Common myeloid progenitor, CD34-positive (primary cell): Measurements from ENCODE around the gene SUGT1.
A peak's percentile ranks its signal among the peaks of the same experiment; 100 is the strongest.

Experiments used
- CTCF ChIA-PET: fragments of 350-600 bp; sonication (Branson Sonifier 250); formaldehyde crosslinking; loops from one replicate; lab custom pipeline; 2021; ENCODE audit warnings: antibody characterized with exemption; lab: Charles Lee
- POLR2A ChIA-PET: fragments of 350-600 bp; sonication (Branson Sonifier 250); formaldehyde crosslinking; loops from one replicate; lab custom pipeline; 2021; ENCODE audit warnings: antibody characterized with exemption; lab: Charles Lee
- DNase-seq, 3 donors: peaks; one replicate each; pipeline versions ENCODE4 v3.0.0 to v3.0.0-alpha.2; 2013
- H3K27ac ChIP-seq, 2 experiments: 1 replicate in 1 of 2; 2 replicates in 1 of 2; pipeline ENCODE4 v1.7.0; 2013; ENCODE audit warnings: inconsistent platforms in 2 of 2, low read length in 2 of 2, mild to moderate bottlenecking in 2 of 2, low read depth in 1 of 2, moderate library complexity in 1 of 2; ENCODE audit not compliant: severe bottlenecking in 2 of 2, insufficient read depth in 1 of 2, poor library complexity in 1 of 2
- H3K27me3 ChIP-seq, 5 experiments: replicated peaks in 2 of 5; 1 replicate in 3 of 5; 2 replicates in 2 of 5; pipeline versions ENCODE4 v1.6.1 to v1.7.0; 2013; ENCODE audit warnings: low read length in 4 of 5, mild to moderate bottlenecking in 2 of 5, moderate library complexity in 2 of 5, inconsistent platforms in 1 of 5; ENCODE audit not compliant: insufficient read depth in 5 of 5, control insufficient read depth in 4 of 5
- H3K36me3 ChIP-seq, 4 experiments: 1 replicate in 2 of 4; 2 replicates in 2 of 4; pipeline versions ENCODE4 v1.6.1 to v1.7.0; 2013; ENCODE audit warnings: low read length in 3 of 4, control low read depth in 1 of 4, mild to moderate bottlenecking in 1 of 4; ENCODE audit not compliant: control insufficient read depth in 4 of 4, insufficient read depth in 4 of 4
- H3K4me1 ChIP-seq, 4 experiments: 1 replicate in 3 of 4; 2 replicates in 1 of 4; pipeline versions ENCODE4 v1.6.1 to v1.7.1; 2013; ENCODE audit warnings: low read length in 3 of 4, mild to moderate bottlenecking in 3 of 4, control low read depth in 1 of 4, inconsistent platforms in 1 of 4, moderate library complexity in 1 of 4; ENCODE audit not compliant: control insufficient read depth in 4 of 4, insufficient read depth in 4 of 4; ENCODE audit errors: control extremely low read depth in 1 of 4
- H3K4me3 ChIP-seq, 7 experiments: 1 replicate in 4 of 7; 2 replicates in 3 of 7; pipeline versions ENCODE4 v1.5.1 to v1.7.0; 2013; ENCODE audit warnings: mild to moderate bottlenecking in 7 of 7, low read length in 6 of 7, moderate library complexity in 6 of 7, inconsistent platforms in 2 of 7, low read depth in 2 of 7, control low read depth in 1 of 7; ENCODE audit not compliant: insufficient read depth in 4 of 7, control insufficient read depth in 1 of 7; ENCODE audit errors: extremely low read depth in 1 of 7
- H3K9me3 ChIP-seq, 5 experiments: 1 replicate in 4 of 5; 2 replicates in 1 of 5; pipeline versions ENCODE4 v1.6.1 to v1.7.1; 2013; ENCODE audit warnings: low read length in 4 of 5, mild to moderate bottlenecking in 2 of 5, inconsistent platforms in 1 of 5, low read depth in 1 of 5, moderate library complexity in 1 of 5; ENCODE audit not compliant: control insufficient read depth in 4 of 5, insufficient read depth in 2 of 5; ENCODE audit errors: control extremely low read depth in 1 of 5
- WGBS: methylation state at CpG from one replicate; pipeline ENCODE4 v1.1.5; 2013; ENCODE audit not compliant: insufficient coverage; 5-methylcytosine and 5-hydroxymethylcytosine counted together

Gene SUGT1

DNA sequence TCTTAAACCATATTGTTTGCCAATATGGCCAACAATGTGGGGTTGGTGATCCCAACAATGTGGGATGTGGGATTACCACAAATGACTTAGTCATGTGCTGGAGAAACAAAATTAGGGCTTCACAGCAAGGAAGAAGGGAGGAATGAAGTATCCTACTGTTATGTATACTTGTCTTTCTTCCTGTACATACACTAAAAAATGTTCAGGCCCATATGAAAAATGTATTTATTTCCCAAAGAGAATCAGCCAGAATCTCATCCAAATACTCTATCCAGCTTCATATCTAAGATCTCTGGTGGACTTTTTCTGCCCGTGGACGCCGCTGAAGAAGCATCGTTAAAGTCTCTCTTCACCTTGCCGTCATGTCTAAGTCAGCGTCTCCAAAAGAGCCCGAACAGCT is 10.5 kb upstream of the SUGT1 start, which contains the start of gene HNRNPA1L2:
Gene HNRNPA1L2 (plus strand): TSS at position 301 of the 400 bp plus-strand sequence. CDS start 62 bp downstream, at position 363.
- Histone ChIP-seq H3K36me3 (peaks cover 4 to 29% (median 10%) of the 10 kb centered on the region in 4 experiments), H3K4me1 (peaks cover 0 to 5% (median 3%) of the 10 kb centered on the region in 4 experiments), H3K27ac (no peak within 1 kb of the TSS), H3K9me3 (no peaks in the 10 kb centered on the region), H3K4me3 (no peak within 1 kb of the TSS), H3K27me3 (no peaks in the 10 kb centered on the region)
- CTCF ChIA-PET, result no interaction called here
- POLR2A ChIA-PET, result no interaction called here
- DNase-seq, result no peak
- WGBS, result no CpG with 5 or more reads among the region's 7 CpGs

DNA sequence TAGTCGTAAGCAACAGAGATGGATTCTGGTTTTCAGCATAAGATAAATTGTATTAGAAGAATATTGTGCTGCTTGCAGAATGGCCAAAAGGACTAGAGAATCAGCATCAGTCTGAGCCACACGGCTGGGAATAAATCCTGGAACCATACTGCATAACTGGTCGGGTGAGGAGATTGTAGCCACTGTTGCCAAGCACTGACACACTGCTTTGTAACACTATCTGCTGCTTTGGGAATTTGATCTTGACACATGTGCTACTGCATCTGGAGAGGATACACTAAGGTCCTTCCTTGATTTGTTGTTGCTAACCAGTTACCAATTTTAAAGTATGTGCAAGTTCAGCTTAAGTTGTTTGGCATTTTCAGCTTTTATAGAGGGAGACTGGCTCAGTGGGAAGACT is 8.5 kb upstream of the SUGT1 start:
- CTCF ChIA-PET, result interaction anchor here (1.0 kb wide), 1 partner anchor 9 kb away, joined by 5 read pairs; no protein-coding TSS in a partner anchor
- no peak overlapping the region for H3K27ac ChIP-seq
- no peaks in the 10 kb centered on the region for H3K9me3 ChIP-seq
- POLR2A ChIA-PET, result no interaction called here
- whole genome bisulfite sequencing, result 93% methylated on average over 3 of the region's 3 CpGs
- no peaks in the 10 kb centered on the region for H3K4me1 ChIP-seq
- DNase-seq, result no peak
- no peaks in the 10 kb centered on the region for H3K27me3 ChIP-seq
- H3K4me3 ChIP-seq, result no peak overlapping the region
- H3K36me3 ChIP-seq, result peaks cover 4 to 25% (median 10%) of the 10 kb centered on the region in 4 experiments

DNA sequence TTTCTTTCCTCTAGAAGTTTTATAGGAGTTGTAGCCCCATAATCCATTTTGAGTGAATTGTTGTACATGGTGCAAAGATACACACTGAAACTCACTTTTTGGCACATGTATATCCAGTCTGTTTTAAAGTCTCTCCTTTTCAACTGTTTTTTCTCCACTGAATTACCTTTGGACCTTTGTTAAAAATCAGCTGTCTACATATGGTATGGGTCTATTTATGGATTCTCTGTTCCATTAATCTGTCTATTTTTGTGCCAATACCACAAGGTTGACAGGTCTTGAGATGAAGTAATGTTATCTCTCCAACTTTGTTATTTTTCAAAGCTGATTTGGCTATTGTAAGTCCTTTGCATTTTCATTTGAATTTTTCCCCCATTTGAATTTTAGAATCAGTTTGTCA is 5.7 kb upstream of the SUGT1 start:
- Histone ChIP-seq H3K27me3 (no peaks in the 10 kb centered on the region), H3K36me3 (peaks cover 3 to 13% (median 6%) of the 10 kb centered on the region in 4 experiments), H3K4me3 (no peak overlapping the region), H3K4me1 (peaks cover 6 to 12% (median 8%) of the 10 kb centered on the region in 4 experiments), H3K27ac (no peak overlapping the region), H3K9me3 (no peaks in the 10 kb centered on the region)
- POLR2A ChIA-PET, result no interaction called here
- CTCF ChIA-PET, result no interaction called here
- no peak for DNase-seq

DNA sequence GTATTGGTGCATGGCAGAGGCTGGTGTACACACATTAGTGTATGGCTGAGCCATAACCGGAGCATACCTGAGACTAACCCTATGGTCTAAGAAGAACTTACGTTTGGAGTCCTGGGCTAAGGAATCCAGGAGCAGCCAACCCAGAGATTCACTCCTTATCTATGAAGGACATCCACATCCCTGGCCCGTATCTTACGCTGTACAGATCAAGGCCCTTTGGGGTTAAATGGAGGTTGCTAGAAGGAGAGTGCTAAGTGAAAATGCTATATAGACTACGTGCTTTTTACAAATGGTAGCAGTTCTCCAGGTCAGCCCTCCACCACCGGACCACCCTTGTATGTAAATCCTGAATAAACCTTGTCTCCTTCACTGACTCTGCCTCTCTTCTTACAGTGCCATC is 1.9 kb upstream of the SUGT1 start:
- peak overlapping the region in 4 of 7 experiments; percentile 87 to 98 (median 95) for H3K4me3 ChIP-seq
- ChIA-PET POLR2A (no interaction called here), CTCF (no interaction called here)
- H3K9me3 ChIP-seq, result no peaks in the 10 kb centered on the region
- peaks cover 2 to 8% (median 4%) of the 10 kb centered on the region in 4 experiments for H3K36me3 ChIP-seq
- peaks cover 15 to 28% (median 17%) of the 10 kb centered on the region in 4 experiments for H3K4me1 ChIP-seq
- WGBS, result 96% methylated on average over 4 of the region's 6 CpGs
- peak overlapping the region; percentile 99 to 100 for H3K27ac ChIP-seq
- H3K27me3 ChIP-seq, result no peaks in the 10 kb centered on the region
- no peak for DNase-seq

DNA sequence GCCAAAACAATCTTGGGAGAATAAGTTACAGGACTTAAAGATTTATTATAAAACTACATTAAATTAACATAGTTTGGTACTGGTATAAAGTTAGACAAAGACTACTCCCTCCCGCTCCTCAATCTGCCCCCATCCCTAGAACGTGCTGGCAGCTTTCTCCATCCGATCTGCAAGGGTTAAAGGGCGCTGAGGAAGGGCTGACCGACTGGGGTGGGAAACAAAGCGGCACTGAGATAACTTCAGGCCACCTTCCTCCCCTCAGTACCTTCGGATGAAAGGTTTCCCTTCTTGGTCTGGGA is 790 bp upstream of the SUGT1 start:
- Histone ChIP-seq H3K4me1 (peaks cover 15 to 28% (median 17%) of the 10 kb centered on the region in 4 experiments), H3K27me3 (no peaks in the 10 kb centered on the region), H3K4me3 (peak overlapping the region; percentile 87 to 98 (median 93)), H3K9me3 (no peaks in the 10 kb centered on the region), H3K36me3 (peaks cover 2 to 11% (median 4%) of the 10 kb centered on the region in 4 experiments), H3K27ac (peak overlapping the region; percentile 99 to 100)
- 0% methylated on average over 2 of the region's 7 CpGs for WGBS
- CTCF ChIA-PET, result interaction anchor here (0.6 to 3.0 kb wide), 10 partner anchors 12 to 196 kb away, joined by 3 to 26 read pairs (median 5); partner anchors contain the start of gene PCDH8
- no peak for DNase-seq
- POLR2A ChIA-PET, result interaction anchor here (1.8 to 2.1 kb wide), 2 partner anchors 35 to 50 kb away, joined by 6 to 15 read pairs; no protein-coding TSS in a partner anchor

DNA sequence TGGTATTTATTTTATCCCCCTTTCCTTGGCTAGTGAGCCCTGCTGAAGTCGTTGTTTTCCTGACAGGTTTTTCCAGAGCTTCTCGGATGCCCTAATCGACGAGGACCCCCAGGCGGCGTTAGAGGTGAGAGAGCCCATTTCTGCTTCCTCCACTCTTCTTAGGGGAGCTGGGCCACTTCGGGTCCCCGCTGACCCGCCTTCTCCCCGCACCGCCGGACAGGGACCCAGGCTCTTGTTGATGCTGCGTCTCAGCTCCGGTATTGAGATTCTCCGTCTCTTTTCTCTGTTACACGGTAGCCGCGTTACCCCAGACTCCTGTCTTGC is 306 bp downstream of the SUGT1 start:
- under 1% methylated on average over 14 of the region's 18 CpGs for WGBS
- peak overlapping the region; percentile 87 to 98 (median 93) for H3K4me3 ChIP-seq
- H3K27ac ChIP-seq, result peak overlapping the region; percentile 80 to 100
- no peak for DNase-seq
- no peaks in the 10 kb centered on the region for H3K9me3 ChIP-seq
- no peaks in the 10 kb centered on the region for H3K27me3 ChIP-seq
- POLR2A ChIA-PET, result interaction anchor here (0.7 to 2.1 kb wide), 5 partner anchors 12 to 1267 kb away, joined by 3 to 15 read pairs (median 4); no protein-coding TSS in a partner anchor
- H3K4me1 ChIP-seq, result peaks cover 15 to 28% (median 17%) of the 10 kb centered on the region in 4 experiments
- H3K36me3 ChIP-seq, result peaks cover 2 to 11% (median 4%) of the 10 kb centered on the region in 4 experiments
- CTCF ChIA-PET, result interaction anchor here (0.7 to 3.0 kb wide), 16 partner anchors 11 to 204 kb away, joined by 3 to 26 read pairs (median 5); partner anchors contain the start of gene PCDH8

DNA sequence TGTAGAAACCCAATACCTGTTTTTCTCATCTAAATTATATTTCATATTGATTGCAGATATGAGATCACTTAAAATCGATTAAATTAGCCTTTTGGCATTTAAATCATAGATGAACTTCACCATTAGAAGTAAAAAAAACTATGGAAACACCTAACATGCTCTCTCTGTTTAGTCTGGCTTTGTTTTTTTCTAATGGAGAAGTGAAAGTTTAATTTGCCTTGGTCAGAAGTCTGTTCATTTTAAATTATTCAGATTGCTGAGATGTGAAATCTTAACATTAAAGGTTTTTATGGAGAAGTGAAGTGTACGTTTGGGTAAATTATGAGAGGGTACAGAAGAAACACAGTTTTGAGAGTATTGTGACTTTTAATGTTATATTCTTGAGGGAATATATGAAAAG is 6.7 kb downstream of the SUGT1 start:
- 89% methylated on average over 1 of the region's 2 CpGs for WGBS
- H3K27ac ChIP-seq, result no peak overlapping the region
- peaks cover 0 to 5% (median under 1%) of the 10 kb centered on the region in 4 experiments for H3K4me1 ChIP-seq
- H3K9me3 ChIP-seq, result no peaks in the 10 kb centered on the region
- ChIA-PET CTCF (interaction anchor here (2.7 kb wide), 1 partner anchor 51 kb away, joined by 7 read pairs; no protein-coding TSS in a partner anchor), POLR2A (no interaction called here)
- no peaks in the 10 kb centered on the region for H3K27me3 ChIP-seq
- H3K36me3 ChIP-seq, result peaks cover 8 to 46% (median 26%) of the 10 kb centered on the region in 4 experiments
- no peak overlapping the region for H3K4me3 ChIP-seq
- no peak for DNase-seq
